ENCODE measurements around the gene OR8B8. TPM values are rescaled to one million over a fixed set of nuclear protein-coding genes. Genes with fewer than 3 reads are reported as not detected.

The OR8B8 gene
- total and polyA plus RNA-seq, 10 of the 15 experiments (the other 5 are each of a cell fraction or from before 2014, with no cell fraction given) = not detected

DNA sequence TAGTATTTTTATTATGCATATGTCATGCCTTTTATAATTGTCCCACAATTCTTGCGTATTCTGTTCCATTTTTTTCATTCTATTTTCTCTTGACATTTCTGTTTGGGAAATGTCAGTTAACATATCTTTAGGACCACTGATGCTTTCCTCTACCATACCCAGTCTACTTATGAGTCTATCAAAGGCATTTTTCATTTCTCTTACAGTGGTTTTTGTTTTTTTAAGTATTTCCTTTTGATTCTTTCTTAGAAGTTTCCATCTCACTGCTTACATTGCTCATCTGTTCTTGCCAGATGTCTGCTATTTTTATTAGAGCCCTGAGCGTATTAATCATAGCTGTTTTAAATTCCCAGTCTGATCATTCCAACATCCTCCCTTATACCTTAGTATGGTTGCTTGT lies 29.3 kb upstream of the OR8B8 start (continued):
- TF ChIP-seq, protein P1, sequence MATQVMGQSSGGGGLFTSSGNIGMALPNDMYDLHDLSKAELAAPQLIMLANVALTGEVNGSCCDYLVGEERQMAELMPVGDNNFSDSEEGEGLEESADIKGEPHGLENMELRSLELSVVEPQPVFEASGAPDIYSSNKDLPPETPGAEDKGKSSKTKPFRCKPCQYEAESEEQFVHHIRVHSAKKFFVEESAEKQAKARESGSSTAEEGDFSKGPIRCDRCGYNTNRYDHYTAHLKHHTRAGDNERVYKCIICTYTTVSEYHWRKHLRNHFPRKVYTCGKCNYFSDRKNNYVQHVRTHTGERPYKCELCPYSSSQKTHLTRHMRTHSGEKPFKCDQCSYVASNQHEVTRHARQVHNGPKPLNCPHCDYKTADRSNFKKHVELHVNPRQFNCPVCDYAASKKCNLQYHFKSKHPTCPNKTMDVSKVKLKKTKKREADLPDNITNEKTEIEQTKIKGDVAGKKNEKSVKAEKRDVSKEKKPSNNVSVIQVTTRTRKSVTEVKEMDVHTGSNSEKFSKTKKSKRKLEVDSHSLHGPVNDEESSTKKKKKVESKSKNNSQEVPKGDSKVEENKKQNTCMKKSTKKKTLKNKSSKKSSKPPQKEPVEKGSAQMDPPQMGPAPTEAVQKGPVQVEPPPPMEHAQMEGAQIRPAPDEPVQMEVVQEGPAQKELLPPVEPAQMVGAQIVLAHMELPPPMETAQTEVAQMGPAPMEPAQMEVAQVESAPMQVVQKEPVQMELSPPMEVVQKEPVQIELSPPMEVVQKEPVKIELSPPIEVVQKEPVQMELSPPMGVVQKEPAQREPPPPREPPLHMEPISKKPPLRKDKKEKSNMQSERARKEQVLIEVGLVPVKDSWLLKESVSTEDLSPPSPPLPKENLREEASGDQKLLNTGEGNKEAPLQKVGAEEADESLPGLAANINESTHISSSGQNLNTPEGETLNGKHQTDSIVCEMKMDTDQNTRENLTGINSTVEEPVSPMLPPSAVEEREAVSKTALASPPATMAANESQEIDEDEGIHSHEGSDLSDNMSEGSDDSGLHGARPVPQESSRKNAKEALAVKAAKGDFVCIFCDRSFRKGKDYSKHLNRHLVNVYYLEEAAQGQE (IDR thresholded peaks at IDR 0.05; ENCODE audit: low read depth, low read length) = no peak
- no peak for TF ChIP-seq IKZF1 (conservative IDR thresholded peaks at IDR 0.05)
- TF ChIP-seq, protein P2, sequence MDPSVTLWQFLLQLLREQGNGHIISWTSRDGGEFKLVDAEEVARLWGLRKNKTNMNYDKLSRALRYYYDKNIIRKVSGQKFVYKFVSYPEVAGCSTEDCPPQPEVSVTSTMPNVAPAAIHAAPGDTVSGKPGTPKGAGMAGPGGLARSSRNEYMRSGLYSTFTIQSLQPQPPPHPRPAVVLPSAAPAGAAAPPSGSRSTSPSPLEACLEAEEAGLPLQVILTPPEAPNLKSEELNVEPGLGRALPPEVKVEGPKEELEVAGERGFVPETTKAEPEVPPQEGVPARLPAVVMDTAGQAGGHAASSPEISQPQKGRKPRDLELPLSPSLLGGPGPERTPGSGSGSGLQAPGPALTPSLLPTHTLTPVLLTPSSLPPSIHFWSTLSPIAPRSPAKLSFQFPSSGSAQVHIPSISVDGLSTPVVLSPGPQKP (IDR thresholded peaks at IDR 0.05; ENCODE audit: low read depth, low read length) = no peak
- no peak for TF ChIP-seq NFXL1 (IDR thresholded peaks at IDR 0.05; ENCODE audit: borderline replicate concordance)
- TF ChIP-seq FOS (IDR thresholded peaks at IDR 0.05; ENCODE audit: borderline replicate concordance, extremely low read depth, insufficient read length) = no peak
- TF ChIP-seq RUNX3 (IDR thresholded peaks at IDR 0.05; ENCODE audit: low read length) = no peak

DNA sequence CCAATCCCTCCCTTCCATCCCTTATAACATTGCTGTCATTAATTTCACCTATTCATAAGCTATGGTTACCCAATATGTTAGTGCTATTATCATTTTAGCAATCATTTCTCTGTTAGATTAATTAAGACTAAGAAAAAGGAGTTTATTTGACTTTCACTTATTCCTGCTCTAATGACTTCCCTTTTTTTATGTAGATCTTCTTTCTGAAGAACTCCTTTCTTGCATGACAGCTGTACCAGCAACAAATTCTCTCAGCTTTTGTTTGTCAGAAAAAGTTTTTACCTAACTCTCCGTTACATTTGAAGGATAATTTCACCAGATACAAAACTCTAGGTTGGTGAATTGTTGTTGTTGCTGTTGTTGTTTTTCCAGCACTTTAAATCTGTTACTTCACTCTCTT lies 28.6 kb upstream of the OR8B8 start:
- FAIRE-seq (no peak), DNase-seq (ENCODE audit: low read depth, low spot score) (no peak), ATAC-seq (no peak)
- Histone ChIP-seq H3K4me3 (no peak overlapping the region), H3K4me2 (ENCODE audit: control insufficient read depth, insufficient read depth) (no peak overlapping the region), H3K79me2 (ENCODE audit: control insufficient read depth, insufficient read depth, low read length) (no peaks in the 10 kb centered on the region), H3K9ac (ENCODE audit: control insufficient read depth, insufficient read depth, low read length) (no peak overlapping the region), H4K20me1 (ENCODE audit: control insufficient read depth, insufficient read depth) (no peaks in the 10 kb centered on the region), H3K4me1 (ENCODE audit: control insufficient read depth, insufficient read depth, low read length) (no peaks in the 10 kb centered on the region), H3K36me3 (ENCODE audit: control insufficient read depth in 2 of 2, insufficient read depth in 2 of 2, low read length in 1 of 2) (no peaks in the 10 kb centered on the region), H3K9me3 (replicated peaks; ENCODE audit: control insufficient read depth, insufficient read depth, low read length) (no peaks in the 10 kb centered on the region), H3K27ac (ENCODE audit: control insufficient read depth, insufficient read depth) (no peak overlapping the region), H2AFZ (ENCODE audit: control insufficient read depth, low read depth, low read length) (no peak overlapping the region), H3K27me3 (replicated peaks in 1 of 2; ENCODE audit: control insufficient read depth in 2 of 2, insufficient read depth in 2 of 2, low read length in 1 of 2) (no peaks in the 10 kb centered on the region; a peak in 1 of 4 replicates)
- no TSS peak for BruUV-seq (replicated peaks)
- intact Hi-C loops (cut with micrococcal nuclease; ENCODE audit: unreplicated experiment) (no loop called here), in situ Hi-C loops (cut with MboI) (no loop called here)
- POLR2A ChIA-PET = no interaction called here
- 0% methylated on average over 1 of the region's 1 CpG for WGBS (ENCODE audit: insufficient coverage, insufficient replicate concordance, low lambda C conversion rate, missing lambda C conversion rate)
- RAD21 ChIA-PET (ENCODE audit: unreplicated experiment) = no interaction called here
- CTCF ChIA-PET = no interaction called here
- SMC1A ChIA-PET (ENCODE audit: uncharacterized antibody, unreplicated experiment) = interaction anchor here (1.2 kb wide), 2 partner anchors 9 to 57 kb away, joined by 3 read pairs; no protein-coding TSS in a partner anchor
- TF ChIP-seq, protein P3, sequence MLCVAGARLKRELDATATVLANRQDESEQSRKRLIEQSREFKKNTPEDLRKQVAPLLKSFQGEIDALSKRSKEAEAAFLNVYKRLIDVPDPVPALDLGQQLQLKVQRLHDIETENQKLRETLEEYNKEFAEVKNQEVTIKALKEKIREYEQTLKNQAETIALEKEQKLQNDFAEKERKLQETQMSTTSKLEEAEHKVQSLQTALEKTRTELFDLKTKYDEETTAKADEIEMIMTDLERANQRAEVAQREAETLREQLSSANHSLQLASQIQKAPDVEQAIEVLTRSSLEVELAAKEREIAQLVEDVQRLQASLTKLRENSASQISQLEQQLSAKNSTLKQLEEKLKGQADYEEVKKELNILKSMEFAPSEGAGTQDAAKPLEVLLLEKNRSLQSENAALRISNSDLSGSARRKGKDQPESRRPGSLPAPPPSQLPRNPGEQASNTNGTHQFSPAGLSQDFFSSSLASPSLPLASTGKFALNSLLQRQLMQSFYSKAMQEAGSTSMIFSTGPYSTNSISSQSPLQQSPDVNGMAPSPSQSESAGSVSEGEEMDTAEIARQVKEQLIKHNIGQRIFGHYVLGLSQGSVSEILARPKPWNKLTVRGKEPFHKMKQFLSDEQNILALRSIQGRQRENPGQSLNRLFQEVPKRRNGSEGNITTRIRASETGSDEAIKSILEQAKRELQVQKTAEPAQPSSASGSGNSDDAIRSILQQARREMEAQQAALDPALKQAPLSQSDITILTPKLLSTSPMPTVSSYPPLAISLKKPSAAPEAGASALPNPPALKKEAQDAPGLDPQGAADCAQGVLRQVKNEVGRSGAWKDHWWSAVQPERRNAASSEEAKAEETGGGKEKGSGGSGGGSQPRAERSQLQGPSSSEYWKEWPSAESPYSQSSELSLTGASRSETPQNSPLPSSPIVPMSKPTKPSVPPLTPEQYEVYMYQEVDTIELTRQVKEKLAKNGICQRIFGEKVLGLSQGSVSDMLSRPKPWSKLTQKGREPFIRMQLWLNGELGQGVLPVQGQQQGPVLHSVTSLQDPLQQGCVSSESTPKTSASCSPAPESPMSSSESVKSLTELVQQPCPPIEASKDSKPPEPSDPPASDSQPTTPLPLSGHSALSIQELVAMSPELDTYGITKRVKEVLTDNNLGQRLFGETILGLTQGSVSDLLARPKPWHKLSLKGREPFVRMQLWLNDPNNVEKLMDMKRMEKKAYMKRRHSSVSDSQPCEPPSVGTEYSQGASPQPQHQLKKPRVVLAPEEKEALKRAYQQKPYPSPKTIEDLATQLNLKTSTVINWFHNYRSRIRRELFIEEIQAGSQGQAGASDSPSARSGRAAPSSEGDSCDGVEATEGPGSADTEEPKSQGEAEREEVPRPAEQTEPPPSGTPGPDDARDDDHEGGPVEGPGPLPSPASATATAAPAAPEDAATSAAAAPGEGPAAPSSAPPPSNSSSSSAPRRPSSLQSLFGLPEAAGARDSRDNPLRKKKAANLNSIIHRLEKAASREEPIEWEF (IDR thresholded peaks at IDR 0.05; ENCODE audit: insufficient replicate concordance, low read depth, low read length) = no peak
- TF ChIP-seq TBL1XR1 (IDR thresholded peaks at IDR 0.05; ENCODE audit: low read depth, low read length) (no peak), SMC3 (IDR thresholded peaks at IDR 0.05; ENCODE audit: borderline replicate concordance, low read length) (no peak), ZNF384 (IDR thresholded peaks at IDR 0.05; ENCODE audit: borderline replicate concordance, low read depth, low read length) (no peak), JUNB (IDR thresholded peaks at IDR 0.05) (no peak)
- TF ChIP-seq, protein P4, sequence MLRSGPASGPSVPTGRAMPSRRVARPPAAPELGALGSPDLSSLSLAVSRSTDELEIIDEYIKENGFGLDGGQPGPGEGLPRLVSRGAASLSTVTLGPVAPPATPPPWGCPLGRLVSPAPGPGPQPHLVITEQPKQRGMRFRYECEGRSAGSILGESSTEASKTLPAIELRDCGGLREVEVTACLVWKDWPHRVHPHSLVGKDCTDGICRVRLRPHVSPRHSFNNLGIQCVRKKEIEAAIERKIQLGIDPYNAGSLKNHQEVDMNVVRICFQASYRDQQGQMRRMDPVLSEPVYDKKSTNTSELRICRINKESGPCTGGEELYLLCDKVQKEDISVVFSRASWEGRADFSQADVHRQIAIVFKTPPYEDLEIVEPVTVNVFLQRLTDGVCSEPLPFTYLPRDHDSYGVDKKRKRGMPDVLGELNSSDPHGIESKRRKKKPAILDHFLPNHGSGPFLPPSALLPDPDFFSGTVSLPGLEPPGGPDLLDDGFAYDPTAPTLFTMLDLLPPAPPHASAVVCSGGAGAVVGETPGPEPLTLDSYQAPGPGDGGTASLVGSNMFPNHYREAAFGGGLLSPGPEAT (IDR thresholded peaks at IDR 0.05; ENCODE audit: low read depth) = no peak
